Activated B cell treated with CpG ODN at 0.5 μM for 24 hours (primary cell): Measurements from ENCODE around the gene SIRPA. TPM values are rescaled to one million over a fixed set of nuclear protein-coding genes. Genes with fewer than 3 reads are reported as not detected.

ENCODE experiments used
- ATAC-seq: fragments of 200-7000 bp; cut with Tn5 transposase; one replicate; pipeline ENCODE4 v1.10.0; 2021; ENCODE audit warnings: low read depth, mild to moderate bottlenecking, moderate library complexity
- CTCF ChIA-PET: fragments of 350-600 bp; sonication (Branson Sonifier 250); formaldehyde crosslinking; loops from one replicate; lab custom pipeline; 2021; ENCODE audit warnings: antibody characterized with exemption; lab: Charles Lee
- POLR2A ChIA-PET: fragments of 350-600 bp; sonication (Branson Sonifier 250); formaldehyde crosslinking; loops from one replicate; lab custom pipeline; 2021; ENCODE audit warnings: antibody characterized with exemption; lab: Charles Lee
- DNase-seq: peaks from one replicate; pipeline ENCODE4 v3.0.0; 2022
- H3K27ac Mint-ChIP-seq: one replicate; pipeline ENCODE4 v1.8.0; 2020; ENCODE audit warnings: mixed read lengths
- H3K27me3 Mint-ChIP-seq: one replicate; pipeline ENCODE4 v1.8.0; 2021; ENCODE audit warnings: mixed read lengths
- H3K36me3 Mint-ChIP-seq: one replicate; pipeline ENCODE4 v1.8.0; 2021; ENCODE audit warnings: low read depth, mixed read lengths
- H3K4me1 Mint-ChIP-seq: one replicate; pipeline ENCODE4 v1.8.0; 2021; ENCODE audit warnings: mixed read lengths
- H3K4me3 Mint-ChIP-seq: one replicate; pipeline ENCODE4 v1.8.0; 2020; ENCODE audit warnings: mild to moderate bottlenecking, mixed read lengths
- H3K9me3 Mint-ChIP-seq: one replicate; pipeline ENCODE4 v1.8.0; 2020; ENCODE audit warnings: mixed read lengths
- CTCF ChIP-seq: fragments of 200-600 bp; IDR thresholded peaks from one replicate; pipeline ENCODE4 v1.8.0; 2022; ENCODE audit warnings: antibody characterized with exemption, mild to moderate bottlenecking
- intact Hi-C: fragments of 100-400 bp; cut with micrococcal nuclease; formaldehyde crosslinking; loops from one replicate; pipeline ENCODE4 v1.15.1; 2024
- total RNA-seq: library from RNA; stranded (reverse); gene quantifications from 2 replicates; pipeline ENCODE4 v1.2.3, GENCODE V29; 2022

The SIRPA gene
- total RNA-seq, 1 donor from 2014 or later = 10.1 TPM

GRCh38 chr20:1942486-1943274 lies 47.5 kb downstream of the SIRPA start:
- intact Hi-C loops = no loop called here
- no peak overlapping the region for H3K4me3 Mint-ChIP-seq
- H3K4me1 Mint-ChIP-seq = peaks cover 13% of the 10 kb centered on the region
- peaks cover 5% of the 10 kb centered on the region for H3K36me3 Mint-ChIP-seq
- TF ChIP-seq CTCF = no peak
- H3K9me3 Mint-ChIP-seq = no peaks in the 10 kb centered on the region
- no peak for DNase-seq
- no peak for ATAC-seq
- H3K27me3 Mint-ChIP-seq = peaks cover 7% of the 10 kb centered on the region
- no peak overlapping the region for H3K27ac Mint-ChIP-seq
- CTCF ChIA-PET = no interaction called here
- POLR2A ChIA-PET = no interaction called here

DNA sequence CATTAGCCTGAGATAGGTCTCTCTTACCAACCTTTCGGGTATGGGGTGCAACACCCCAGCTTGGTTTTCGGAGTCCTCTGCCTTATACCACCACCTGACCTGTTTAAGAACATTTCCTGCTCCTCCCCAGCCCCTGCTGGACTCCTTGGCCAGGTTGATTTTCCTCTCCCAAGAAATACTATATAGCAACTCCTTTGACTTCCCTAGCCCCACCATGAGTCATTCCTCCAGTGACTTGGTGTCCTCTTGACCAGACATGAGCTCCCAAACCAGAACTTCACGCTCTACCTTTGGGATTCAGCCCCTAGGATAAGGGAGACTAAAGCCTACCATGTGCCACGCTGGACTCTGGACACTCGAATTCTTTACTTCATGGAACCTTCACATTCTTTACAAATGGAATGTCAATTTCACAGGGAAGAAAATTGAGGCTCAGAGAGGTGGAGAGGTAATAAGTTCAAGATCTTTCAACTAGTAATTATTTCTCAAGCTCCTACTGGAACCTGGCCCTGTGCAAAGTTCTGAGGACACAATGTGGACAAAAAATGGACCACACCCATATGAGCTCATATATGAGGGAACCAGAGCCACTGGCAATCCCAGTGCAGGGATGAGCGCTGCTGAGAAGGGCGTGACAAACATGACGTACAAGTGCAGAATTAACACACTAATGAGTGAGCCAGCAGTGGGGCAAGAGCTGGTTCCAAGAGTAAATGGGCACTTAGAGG lies 48.2 kb downstream of the SIRPA start:
- no peak overlapping the region for H3K4me3 Mint-ChIP-seq
- TF ChIP-seq CTCF = no peak
- H3K27me3 Mint-ChIP-seq = peaks cover 8% of the 10 kb centered on the region
- intact Hi-C loops = no loop called here
- no peaks in the 10 kb centered on the region for H3K36me3 Mint-ChIP-seq
- no peak for DNase-seq
- peaks cover 14% of the 10 kb centered on the region for H3K4me1 Mint-ChIP-seq
- no peak overlapping the region for H3K27ac Mint-ChIP-seq
- POLR2A ChIA-PET = no interaction called here
- ATAC-seq = no peak
- no peaks in the 10 kb centered on the region for H3K9me3 Mint-ChIP-seq
- CTCF ChIA-PET = no interaction called here

GRCh38 chr20:1944345-1945091 lies 49.3 kb downstream of the SIRPA start:
- no peak for ATAC-seq
- Mint-ChIP-seq H3K4me3 (no peak overlapping the region), H3K4me1 (peaks cover 14% of the 10 kb centered on the region), H3K36me3 (no peaks in the 10 kb centered on the region), H3K27me3 (peaks cover 8% of the 10 kb centered on the region), H3K9me3 (no peaks in the 10 kb centered on the region), H3K27ac (no peak overlapping the region)
- POLR2A ChIA-PET = interaction anchor here (0.6 kb wide), 1 partner anchor 10 kb away, joined by 3 read pairs; no protein-coding TSS in a partner anchor
- intact Hi-C loops = no loop called here
- DNase-seq = no peak
- TF ChIP-seq CTCF = no peak
- CTCF ChIA-PET = no interaction called here

- ChIA-PET CTCF (no interaction called here), POLR2A (interaction anchor here (0.6 kb wide), 1 partner anchor 9 kb away, joined by 3 read pairs; no protein-coding TSS in a partner anchor)
- Mint-ChIP-seq H3K36me3 (no peaks in the 10 kb centered on the region), H3K27me3 (peaks cover 8% of the 10 kb centered on the region), H3K4me3 (no peak overlapping the region), H3K9me3 (no peaks in the 10 kb centered on the region), H3K4me1 (peaks cover 18% of the 10 kb centered on the region), H3K27ac (no peak overlapping the region)
- intact Hi-C loops = no loop called here
- ATAC-seq (no peak), DNase-seq (no peak)
- no peak for TF ChIP-seq CTCF
Observed at GRCh38 chr20:1945134-1945618, 50.0 kb downstream of the SIRPA start.
